ENCODE results near the gene NPHP4.

Gene NPHP4

DNA sequence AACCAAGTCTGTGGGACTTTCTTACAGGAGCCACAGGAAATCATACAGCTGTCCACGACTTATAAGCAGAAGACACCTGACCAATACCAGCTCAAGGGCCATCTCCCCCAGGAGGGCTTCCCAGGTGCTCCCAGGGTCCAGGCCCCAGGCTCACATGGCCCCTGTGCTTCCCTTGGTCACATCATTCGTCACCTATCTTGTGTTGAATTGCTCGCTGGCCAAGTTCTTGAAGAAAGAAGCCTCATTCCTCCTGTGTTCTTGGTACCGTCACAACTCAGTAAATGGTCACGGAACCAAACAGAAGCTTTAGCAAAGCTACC lies 3.0 kb downstream of the NPHP4 start:
- no peak for DNase-seq

DNA sequence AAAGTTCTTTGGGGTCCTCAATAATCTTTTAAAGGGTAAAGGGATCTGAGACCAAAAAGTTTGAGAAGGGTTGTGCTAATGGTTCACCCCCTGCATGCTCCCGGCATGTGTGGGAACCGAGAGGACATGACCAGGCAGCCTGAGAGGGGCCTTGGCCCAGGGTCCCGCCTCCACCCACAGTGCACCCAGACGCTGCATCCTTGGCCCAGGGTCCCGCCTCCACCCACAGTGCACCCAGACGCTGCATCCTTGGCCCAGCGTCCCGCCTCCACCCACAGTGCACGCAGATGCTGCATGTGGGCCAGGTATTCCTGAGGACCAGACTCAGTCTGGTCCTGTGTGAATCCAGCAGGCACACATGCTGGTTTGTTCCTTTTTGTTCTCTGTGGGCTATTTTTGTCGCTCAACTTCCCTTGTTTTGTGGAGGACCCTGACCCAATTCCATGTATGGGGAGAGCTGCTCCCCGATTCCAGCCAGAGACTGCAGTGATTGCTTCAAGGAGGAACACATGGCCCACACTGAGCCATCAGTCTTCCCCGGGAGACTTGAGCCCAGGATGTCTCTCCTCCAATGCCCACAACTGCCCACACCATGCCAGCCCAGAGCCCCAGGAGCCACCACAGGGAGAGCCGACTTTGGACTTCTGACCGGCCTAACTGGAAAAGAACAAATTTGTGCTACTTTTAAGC lies 3.5 kb downstream of the NPHP4 start:
- no peak for DNase-seq

DNA sequence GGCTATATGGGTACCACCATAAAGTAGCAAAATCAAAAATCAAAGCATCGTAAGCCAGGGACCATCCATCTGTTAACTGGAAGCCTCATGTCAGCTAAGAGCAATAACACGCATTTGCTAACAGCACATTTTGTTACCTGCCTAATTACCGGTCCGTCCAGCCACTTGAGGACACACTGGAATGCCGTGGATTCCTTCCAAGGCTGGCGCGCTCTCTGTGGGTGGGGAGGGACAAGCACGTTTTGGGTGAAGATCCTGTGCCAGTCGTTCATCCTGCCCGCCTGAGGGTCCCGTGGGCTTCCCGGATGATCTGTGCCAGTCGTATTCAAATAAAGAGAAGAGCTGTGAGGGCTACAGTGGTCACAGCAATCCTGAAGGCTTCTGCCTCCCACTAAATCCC lies 6.2 kb downstream of the NPHP4 start:
- DNase-seq, result no peak

DNA sequence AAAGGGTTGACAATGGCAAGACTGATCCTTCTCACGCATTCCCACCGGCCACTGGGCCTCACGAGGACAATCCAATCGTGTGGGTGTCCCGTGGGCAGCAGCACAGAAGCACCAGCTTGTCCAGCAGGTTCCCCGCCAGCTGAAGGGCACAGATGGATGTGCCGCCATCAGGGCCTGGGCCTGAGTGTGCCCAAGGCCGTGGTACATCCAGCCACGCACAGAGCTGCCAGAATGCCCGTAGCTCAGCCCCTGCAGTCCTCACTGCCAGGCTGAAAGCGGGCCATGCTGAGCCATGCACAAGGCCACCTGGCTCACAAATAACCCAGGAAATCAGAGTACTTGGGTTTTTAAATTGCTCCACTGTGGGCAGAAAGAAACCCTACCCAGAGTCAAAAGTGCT lies 7.0 kb downstream of the NPHP4 start:
- DNase-seq, result no peak

DNA sequence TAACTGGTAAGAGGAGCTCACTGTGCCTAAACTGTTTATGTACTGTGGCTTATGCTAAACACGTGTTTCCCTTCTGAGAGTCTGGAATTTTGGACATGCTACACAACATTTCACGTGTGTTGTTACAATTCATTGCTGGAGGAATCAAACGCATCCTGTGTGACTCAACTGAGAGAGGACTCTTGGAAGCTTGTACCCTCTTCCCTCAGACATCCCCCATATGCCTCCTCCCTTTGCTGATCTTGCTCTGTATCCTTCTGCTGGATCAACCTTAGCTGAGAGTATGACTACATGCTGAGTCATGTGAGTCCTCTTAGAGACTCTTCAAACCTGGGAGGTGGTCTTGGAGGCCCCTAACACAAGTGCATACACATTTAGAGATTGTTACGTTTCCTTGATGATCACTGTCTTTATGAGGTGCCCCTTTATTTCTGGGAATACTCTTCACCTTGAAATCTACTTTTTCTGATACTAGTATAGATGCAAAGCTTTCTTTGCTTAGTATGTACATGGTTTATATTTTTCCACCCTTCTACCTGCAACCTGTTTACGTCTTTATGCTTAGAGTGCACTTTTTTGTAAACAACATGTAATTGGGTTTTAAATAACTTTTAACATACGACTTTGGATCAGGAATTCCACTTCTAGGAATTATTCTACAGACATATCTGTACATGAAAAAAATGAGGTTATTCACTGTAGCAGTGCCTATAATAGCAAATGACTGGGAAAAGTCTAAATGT lies 8.7 kb downstream of the NPHP4 start:
- DNase-seq, result no peak

DNA sequence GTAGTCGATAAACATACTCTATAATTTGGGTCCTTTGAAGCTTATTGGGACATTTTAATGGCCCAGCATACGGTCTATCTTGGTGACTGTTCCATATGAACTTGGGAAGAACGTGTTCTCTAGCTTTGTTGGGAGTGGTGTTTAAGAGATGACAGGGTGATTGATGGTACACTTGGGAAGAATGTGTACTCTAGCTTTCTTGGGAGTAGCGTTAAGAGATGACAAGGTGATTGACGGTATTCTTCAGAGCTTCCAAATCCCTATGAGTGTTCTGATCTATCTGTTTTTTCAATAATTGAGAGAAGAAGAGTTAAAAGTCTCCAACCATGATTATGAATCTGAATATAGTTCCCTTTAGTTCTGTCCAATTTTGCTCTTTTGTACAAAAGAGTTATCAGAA lies 9.4 kb downstream of the NPHP4 start:
- no peak for DNase-seq

DNA sequence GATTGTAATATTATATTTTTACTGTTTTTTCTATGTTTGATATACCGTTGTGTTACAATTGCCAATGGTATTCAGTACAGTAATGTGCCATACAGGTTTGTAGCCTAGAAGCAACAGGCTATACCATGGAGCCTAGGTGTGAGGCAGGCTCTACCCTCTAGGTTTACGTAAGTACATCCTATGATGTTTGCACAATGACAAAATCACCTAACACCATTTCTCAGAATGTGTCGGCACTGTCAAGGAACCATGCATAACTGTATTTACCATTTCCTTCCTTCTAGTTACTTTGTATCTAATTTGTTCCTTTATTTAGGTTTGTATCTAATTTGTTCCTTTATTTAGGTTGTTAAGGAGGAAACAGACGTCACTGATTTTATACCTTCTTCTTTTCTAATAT lies 9.9 kb downstream of the NPHP4 start:
- DNase-seq, result no peak

DNA sequence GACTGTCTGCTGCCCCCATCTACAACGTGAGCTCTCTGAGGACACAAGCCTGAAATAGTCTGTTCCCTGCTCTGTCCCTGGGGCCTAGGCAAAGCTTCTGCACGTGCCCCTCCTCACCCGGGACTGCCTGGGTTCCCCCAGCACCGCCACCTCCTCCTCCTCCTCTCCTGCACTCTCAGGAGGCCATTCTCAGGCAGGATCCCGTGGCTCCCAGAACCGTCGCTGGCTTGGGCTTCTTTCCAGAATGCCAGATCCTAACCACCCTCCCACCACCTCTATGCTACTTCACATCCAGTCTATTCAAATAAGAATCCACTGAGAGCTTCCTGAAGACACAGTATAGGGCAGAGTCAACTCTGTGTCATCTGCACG lies 11.2 kb downstream of the NPHP4 start:
- no peak for DNase-seq

DNA sequence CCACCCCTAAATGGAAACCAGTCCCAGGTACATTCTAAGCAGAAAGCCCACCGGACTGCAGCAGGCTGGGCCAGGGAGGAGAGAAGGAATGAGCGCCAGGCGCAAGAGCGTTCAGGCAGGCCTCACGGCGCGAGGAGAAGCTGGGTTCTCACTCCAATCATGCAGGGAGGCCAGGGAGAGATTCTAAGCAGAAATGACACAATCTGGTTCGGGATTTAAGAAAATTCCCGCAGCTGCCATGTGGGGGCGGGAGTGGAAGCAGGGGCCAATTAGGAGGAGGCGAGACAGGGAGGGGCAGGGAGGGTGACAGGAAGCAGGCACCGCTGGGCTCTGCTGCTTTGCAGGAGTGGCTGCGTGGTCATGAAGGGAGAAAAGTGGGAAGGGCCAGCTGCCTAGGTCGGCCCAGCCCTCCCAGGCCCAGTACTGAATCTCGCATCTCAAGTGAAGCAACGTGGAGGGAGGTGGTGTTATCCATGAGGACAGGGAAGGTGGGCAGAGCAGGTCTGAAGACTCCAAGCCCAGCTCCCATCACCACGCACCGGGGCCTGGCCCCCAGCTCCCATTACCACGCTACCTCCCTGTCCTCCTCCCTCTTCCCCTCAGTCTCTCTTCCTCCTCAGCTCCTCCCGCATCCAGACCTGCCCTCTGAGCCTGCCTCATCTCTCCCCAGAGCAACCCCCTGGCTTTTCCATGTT lies 11.8 kb downstream of the NPHP4 start:
- DNase-seq, result peak; percentile 50

DNA sequence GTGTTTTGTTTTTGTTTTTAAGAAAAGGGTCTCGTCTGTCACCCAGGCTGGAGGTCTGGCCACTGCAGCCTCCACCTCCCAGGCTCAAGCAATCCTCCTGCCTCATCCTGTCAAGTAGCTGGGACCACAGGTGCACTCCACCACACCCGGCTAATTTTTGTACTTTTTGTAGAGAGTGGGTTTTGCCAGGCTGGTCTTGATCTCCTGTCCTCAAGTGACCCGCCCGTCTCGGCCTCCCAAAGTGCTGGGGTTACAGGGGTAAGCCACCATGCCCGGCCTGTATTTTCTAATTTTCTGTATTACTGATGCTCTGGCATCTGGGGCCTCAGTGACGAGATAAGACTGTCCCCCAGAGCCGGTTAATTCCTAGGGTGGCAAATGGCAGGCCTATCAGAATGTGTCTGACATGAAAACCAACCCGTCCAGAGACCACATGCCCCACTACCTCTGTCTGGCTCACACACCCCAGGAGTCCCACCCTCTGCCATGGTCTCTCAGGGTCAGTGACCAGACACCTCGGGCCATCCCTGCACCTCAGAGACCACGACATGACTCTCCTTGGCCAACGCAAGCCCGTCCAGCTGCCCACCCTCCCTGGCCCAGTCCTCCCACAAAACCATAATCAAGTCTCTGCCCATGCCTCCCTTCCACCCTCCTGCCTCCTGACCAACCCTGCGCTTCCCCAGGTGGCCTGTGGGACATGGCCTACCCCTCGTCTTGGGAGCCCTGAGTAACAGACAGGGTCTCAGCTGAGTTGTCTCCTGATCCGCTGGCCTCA lies 12.5 kb downstream of the NPHP4 start:
- no peak for DNase-seq

DNA sequence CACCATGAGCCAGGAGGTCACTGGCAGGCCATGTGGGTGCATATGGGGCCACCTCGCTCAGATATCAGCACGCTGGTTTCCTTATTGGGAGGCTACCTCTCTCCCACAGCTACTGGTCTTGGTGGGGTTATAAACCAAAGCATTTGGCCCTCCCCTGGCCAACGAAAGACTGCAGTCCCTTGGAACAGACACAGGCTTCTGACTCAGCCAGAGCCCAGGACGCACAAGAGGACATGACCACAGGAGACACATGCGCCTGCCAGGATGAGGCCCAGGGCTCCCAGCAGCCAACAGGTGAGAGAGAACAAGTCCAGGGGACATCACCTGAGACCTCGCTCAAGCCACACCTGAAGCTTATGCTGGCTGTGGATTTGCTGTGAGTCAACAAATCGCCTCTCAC lies 13.8 kb downstream of the NPHP4 start:
- no peak for DNase-seq

DNA sequence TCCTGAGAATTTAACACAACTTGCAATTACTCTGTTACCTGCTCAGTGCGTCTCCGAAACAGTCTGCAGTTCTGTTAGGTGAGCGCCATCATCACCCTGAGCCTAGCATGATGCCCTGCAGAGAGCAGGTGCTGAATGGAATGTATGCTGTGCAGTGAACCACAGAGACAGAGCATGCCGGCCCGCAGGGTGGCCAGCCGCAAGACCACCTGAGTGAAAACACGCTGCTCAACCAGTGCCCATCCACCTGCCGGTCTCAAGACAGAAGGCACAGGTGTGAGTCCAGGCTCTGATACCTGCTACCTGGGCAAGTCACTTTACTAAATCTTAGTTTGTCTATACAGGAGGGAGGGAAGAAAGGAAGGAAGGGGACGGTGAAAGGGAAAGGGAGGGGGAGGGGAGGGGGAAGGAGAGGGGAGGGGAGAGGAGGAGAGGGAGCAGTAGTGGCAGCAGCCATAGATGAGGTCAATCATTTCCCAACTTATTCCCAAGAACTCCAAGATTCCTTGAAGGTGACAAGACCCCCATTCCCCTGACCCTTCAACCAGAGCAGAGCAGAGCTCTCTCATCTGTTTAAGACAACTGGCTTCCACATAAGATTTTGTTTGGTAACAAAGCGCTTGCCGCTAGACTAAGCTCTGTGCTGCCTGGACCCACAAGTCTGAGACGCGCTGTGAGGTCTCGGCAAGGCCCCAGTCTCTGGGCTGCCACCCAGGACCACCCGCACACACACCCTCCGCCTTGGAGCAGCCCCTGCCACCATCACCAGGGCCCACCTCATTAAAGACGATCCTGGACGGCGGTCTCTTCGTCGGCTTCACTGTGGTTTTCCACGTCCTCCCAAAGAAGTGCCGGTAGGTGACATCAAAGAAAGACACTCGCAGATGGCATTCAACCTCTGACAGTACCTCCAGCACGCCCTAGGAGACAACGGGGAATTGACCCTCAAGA lies 14.5 kb downstream of the NPHP4 start:
- no peak for DNase-seq

DNA sequence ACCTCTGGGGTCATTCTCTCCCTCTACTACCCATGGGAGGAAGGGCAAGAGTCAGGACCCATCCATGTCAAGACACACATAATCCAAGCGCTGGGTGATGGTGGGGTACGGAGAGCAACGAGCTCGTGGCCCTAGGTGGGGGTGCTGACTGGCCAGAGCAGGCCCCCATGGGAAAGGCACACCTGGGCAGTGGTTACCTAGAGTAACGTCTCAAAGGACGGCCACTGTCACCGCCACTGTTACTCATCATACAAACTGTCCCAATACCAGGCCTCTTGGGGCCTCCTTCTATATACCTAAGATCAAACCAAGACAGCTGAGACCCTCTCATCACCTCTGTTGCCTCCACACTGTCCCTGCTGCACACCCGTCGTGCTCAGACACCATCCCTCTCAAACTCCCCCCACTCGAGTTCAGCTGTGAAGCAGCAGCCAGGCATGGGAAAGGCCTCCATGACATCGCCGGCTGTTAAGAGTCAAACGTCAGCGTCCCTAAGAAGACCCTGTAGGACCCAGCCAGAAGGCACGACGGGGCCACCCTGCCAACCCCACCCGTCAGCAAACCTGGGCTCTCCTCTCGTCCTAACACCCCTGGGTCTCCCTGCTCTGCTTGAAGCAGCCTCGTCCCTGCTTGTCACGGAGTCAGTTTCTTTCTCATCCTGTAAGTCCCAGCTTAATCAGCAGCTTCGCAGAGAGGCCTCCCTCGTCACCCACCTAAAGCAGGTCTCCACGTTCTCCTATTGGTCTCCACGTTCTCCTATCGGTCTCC lies 15.3 kb downstream of the NPHP4 start:
- DNase-seq, result no peak

DNA sequence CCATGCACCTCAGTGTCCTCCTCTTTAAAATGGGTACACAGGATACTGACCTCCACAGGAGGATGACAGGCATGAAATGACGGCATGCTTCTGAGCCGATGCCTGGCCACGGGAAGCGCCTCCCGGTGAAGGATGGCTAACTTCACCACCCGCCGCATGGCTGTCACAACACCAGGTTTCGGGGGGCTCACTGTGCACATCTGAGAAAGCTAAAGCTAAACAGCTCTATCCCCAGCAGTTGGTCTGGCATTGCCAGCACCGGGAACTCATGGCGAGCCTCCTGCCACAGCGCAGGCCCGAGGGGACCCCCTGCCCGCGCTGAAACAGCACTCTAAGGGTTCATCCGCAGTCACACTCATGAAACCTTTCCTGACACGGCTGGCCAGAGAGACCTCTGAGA lies 16.0 kb downstream of the NPHP4 start:
- no peak for DNase-seq

DNA sequence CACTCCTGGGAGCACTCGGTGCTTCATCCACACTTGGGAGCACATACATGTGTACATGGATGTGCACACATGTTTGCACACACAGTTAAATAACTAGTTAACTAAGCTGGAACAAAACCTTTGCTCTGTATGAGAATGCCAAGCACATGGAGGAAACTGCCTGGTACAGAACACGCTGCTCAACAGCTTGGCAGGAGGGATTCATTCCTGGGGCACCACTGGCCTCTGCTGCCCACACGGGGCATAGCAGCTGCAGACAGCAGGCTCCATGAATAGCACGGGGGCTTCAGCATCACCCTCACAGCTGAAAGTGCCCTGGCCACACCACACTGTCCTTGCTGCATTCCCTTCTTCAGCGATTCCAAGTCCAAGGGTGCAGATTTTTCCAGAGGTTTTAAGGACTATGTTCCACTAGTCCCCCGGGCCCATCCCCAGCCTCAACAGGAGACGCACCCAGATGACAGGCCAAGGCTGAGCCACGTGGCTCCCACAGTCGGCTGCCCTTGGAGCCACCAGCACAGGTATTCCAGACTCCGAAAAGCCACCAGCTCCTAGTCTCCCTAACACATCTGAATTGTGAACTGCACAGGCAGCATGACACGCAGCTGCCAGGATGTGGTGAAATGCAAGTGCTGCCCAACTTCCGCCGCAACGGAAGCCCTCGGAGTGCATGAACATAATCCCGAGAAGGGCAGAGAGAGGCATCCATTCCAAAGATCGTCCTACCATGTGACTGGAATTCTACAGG lies 16.9 kb downstream of the NPHP4 start:
- peak; percentile 75 for DNase-seq

DNA sequence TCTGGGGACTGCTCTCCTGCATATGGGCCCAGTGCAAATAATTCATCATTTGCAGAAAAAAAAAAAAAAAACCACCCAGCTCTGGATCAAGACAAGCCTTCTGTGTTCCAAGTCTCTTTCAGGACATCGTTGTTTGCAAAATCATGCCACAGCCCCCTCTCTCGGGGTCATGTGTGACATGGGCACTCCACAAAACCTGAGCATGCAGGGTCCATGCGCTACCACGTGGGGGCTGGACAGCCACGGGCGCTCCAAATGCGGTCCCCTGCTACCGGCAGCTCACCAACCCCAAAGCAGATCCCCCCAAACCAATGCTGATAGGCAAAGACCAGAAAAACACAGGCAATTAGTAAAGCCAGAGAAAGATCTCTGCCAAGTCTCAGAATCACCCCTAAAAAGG lies 17.6 kb downstream of the NPHP4 start:
- no peak for DNase-seq

DNA sequence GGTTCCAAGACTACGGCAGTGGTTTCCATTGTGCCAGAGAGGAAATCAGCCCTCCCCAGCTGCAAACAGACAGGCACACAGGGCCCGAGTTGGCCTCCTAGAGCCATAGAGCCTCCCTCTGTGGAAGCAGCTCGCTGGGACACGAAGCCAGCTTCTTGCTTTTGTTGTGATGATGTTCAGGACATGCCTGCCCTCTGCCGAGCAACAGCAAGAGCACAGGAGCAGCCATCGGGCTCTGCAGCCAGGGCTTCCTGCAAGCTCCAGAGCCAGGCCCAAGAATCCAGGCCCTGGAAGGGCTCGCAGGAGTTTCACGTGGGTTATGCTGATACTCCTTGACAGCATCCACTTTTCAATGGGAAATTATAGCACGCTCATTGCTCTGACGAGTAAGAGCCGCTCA lies 18.5 kb downstream of the NPHP4 start:
- no peak for DNase-seq

DNA sequence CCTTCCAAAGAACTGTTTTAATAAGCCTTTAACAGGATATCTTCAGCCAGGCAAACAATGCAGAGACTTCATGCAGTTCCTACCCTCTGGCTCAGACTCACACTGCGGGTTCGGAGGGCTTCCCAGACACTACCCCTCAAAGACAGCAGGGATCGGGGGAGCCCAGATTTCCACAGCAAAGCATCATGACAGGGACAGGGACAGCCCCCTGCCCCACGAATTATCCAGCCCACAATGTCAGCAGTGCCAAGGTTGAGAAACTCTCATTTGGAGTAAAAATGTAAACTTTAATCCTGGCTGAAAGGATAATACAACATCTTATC lies 20.1 kb downstream of the NPHP4 start:
- DNase-seq, result no peak

DNA sequence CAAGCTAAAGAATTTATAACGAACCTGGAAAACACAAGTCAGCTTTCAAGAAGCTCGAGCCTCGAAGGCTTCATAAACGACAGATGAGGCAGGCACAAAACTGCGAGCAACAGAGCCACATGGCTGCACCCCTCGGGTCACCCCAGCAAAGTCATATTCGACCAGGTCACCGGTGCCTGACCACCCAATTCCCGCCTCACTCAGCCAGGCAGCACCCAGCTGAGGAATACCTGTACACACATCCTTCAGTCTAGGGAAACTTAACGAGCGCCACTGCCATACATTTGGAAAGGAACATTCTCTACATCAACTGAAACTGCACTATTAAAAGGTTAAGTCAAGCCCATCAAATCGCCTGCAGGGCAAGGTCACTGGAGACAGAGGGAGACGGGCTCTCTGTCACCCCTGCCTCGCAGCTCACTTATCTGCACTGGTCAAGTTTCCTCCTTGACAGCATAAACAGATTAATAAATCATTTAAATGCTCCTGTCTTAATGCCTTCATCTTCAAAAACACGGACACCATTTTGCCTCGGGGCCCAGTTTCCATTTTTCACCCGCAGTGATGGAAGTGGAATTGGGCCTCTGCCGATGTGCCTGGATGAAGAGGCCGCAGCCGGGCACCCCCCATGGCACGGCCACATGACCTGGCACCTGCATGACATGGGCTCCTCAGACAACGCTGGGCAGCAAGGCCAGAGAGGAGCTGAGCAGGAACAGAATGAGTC lies 20.6 kb downstream of the NPHP4 start:
- DNase-seq, result no peak

DNA sequence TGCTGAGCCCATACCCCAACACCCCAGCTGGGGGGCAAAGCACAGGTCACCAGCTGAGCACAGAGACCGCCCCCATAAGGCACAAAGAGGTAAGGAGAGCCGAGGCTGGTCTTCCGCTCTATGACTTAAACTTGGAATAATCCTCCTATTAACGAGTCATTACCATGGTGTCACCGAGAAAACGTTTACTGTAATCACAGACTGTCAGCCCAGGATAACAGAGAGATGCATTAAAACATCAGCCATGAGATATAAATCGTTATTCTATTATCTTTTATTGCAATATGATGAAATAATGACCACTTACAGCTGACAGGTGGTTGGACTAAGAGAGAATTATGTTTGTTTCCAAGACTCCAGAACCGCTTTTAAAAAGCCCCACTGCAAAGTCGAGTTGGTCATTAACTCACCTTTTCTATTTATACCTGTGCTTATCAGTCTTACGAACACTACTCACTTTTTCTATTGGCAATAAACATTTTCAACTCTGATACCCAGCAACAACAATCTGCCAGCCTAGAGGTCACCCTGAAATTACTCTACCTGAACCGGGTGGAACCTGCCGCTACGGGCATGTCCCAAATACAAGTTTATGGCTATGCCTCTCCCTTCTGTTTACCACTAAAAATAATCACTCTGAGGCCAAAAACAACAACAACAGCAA lies 21.5 kb downstream of the NPHP4 start:
- no peak for DNase-seq

All from hematopoietic multipotent progenitor cell treated with erythropoietin and hydrocortisone succinate and interleukin-3 and kit ligand, for 6 days (in vitro differentiated cells).